Kidney epithelial cell (primary cell): ENCODE data around the gene H6PD. TPM values are rescaled to one million over a fixed set of nuclear protein-coding genes. Genes with fewer than 3 reads are reported as not detected.

Experiments
- DNase-seq: peaks from one replicate; pipeline ENCODE4 v3.0.0-alpha.2; 2010; ENCODE audit warnings: low read depth
- H3K27me3 ChIP-seq: 2 replicates; pipeline ENCODE4 v1.6.0; 2011; ENCODE audit warnings: low read length; ENCODE audit not compliant: control insufficient read depth, insufficient read depth
- H3K36me3 ChIP-seq: 2 replicates; pipeline ENCODE4 v1.5.1; 2011; ENCODE audit warnings: low read length; ENCODE audit not compliant: control insufficient read depth, insufficient read depth
- H3K4me3 ChIP-seq: 2 replicates; pipeline ENCODE4 v1.5.1; 2011; ENCODE audit warnings: low read depth, mild to moderate bottlenecking, control low read depth, low read length
- total RNA-seq: library from RNA; depleted of rRNA; stranded (reverse); fragments of >200 nt; gene quantifications from 2 replicates; pipeline ENCODE4 v1.2.3, GENCODE V29; 2015
- TF ChIP-seq, protein P1 (sequence below): IDR thresholded peaks from 2 replicates; pipeline ENCODE4 v1.5.1; 2011; ENCODE audit warnings: mild to moderate bottlenecking, moderate library complexity, low read length, control low read depth, inconsistent platforms; ENCODE audit not compliant: insufficient read depth, poor library complexity, severe bottlenecking

H6PD gene
- total RNA-seq, 1 donor from 2014 or later = 24.4 TPM

DNA sequence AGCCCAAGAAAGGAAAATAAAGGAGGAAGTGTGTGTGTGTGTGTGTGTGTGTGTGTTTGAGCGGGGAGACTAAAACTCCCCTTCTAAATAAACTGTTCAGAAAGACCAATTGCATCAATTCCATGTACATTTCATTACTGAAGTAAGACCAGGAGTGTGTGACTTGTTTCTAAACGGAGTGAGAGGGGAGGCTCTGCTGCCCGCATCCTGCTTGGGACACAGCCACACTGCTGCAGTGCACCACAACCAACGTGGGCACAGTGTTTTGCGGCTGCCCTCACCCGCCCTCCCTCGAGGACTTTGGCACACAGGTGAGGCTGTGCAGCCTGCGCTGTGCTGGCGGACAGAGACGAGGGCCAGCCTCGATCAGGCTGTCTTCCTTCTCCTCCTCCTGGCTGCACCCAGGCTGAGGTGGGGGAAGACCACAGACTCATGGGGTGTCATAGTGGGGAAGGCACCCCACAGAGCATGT, 31.0 kb upstream of the H6PD start:
- TF ChIP-seq, protein P1, sequence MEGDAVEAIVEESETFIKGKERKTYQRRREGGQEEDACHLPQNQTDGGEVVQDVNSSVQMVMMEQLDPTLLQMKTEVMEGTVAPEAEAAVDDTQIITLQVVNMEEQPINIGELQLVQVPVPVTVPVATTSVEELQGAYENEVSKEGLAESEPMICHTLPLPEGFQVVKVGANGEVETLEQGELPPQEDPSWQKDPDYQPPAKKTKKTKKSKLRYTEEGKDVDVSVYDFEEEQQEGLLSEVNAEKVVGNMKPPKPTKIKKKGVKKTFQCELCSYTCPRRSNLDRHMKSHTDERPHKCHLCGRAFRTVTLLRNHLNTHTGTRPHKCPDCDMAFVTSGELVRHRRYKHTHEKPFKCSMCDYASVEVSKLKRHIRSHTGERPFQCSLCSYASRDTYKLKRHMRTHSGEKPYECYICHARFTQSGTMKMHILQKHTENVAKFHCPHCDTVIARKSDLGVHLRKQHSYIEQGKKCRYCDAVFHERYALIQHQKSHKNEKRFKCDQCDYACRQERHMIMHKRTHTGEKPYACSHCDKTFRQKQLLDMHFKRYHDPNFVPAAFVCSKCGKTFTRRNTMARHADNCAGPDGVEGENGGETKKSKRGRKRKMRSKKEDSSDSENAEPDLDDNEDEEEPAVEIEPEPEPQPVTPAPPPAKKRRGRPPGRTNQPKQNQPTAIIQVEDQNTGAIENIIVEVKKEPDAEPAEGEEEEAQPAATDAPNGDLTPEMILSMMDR = no peak
- peaks cover 22% of the 10 kb centered on the region for H3K27me3 ChIP-seq
- no peak for DNase-seq
- no peaks in the 10 kb centered on the region for H3K36me3 ChIP-seq
- no peak overlapping the region for H3K4me3 ChIP-seq

DNA sequence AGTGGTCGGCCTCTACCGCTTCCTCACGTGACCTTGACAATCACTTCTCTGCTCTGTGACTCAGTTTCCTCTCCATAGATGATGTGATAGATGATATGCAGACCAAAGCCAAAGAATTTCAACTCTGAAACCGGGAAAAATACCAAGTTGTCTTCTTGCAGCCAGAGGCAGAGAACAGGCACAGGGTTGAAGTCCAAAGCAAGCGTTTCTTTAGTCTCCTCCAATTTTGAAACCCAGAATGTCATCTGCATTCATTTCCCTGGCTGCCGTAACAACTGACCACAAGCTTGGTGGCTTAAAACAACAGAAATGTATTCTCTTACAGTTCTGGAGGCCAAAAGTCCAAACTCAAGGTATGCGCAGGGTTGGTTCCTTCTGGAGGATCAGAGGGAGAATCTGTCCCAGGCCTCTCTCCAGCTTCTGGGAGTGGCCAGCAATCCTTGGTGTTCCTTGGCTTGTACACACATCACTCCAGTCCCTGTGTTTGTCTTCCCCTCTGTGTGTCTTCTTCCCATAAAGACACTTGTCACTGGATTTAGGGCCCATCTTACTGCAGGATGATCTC, 30.3 kb upstream of the H6PD start:
- H3K4me3 ChIP-seq = no peak overlapping the region
- TF ChIP-seq, protein P1 = no peak
- no peaks in the 10 kb centered on the region for H3K36me3 ChIP-seq
- no peak for DNase-seq
- H3K27me3 ChIP-seq = peaks cover 20% of the 10 kb centered on the region

DNA sequence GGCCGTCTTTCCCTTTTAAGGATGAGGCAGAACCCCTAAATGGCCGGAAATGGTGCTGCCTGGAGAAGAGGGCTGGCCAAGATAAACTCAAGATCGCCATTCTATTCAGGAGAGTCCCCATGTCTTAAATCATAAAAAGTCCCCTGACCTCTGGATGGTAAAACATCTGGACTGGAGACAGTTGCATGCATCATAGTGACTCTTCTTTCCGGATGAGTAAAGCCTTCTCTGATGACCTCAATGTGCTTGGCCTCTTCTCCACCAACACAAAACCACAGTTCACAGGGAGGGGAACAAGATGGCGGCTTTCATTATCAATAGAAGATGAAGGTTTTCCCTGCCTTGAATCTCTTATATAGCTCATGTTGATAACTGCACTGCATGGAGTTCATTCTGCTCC, 27.5 kb upstream of the H6PD start:
- DNase-seq = no peak
- TF ChIP-seq, protein P1 = no peak
- Histone ChIP-seq H3K27me3 (peaks cover 13% of the 10 kb centered on the region), H3K4me3 (no peak overlapping the region), H3K36me3 (no peaks in the 10 kb centered on the region)

DNA sequence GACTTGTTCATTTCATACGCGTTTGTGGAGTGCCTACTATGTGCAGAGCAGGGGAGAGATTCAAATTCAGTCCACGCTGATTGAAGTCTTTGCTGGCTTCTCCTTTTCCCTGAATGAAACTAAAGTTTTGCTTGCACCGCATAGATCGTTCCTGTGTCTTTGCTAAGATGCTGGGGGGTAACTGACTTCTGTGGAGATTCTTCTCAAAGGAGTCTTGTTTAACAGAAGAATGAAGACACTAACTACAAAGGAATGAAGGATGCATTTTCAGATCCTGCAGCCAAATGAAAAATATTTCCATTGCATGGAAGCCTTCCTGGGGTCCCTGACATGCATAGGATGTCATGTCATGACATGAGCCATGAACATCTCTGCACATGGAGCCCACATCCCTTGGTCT, 26.9 kb upstream of the H6PD start:
- DNase-seq = no peak
- H3K4me3 ChIP-seq = no peak overlapping the region

DNA sequence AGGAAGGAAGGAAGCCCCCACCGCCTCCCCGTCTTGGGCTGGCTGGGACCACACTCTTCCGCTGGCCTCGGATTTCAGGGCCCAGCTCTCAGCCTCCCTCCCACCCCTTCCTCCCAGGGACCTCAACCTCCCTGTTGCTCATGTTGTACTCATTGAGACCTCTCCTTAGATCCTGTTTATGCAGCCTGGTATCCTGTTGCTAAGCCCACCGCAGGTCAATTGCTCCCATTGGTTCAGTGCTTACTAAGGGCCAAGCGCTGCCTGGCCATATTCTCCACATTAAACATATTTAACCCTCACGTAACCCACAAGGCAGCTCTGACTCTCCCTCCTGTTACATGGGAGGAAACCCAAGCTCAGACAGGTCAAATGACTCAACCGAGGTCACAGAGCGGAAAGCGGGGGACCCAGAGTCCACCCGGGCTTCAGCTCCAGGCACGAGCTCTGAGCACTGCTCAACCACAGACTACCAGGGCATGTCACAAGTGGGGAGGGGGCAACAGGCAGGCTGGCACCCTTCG, 23.2 kb upstream of the H6PD start:
- H3K4me3 ChIP-seq = no peak overlapping the region
- TF ChIP-seq, protein P1 = no peak
- H3K36me3 ChIP-seq = no peaks in the 10 kb centered on the region
- no peak for DNase-seq
- no peaks in the 10 kb centered on the region for H3K27me3 ChIP-seq

More for the DNA sequence above, 26.9 kb upstream of the H6PD start:
- TF ChIP-seq, protein P1 = no peak
- H3K27me3 ChIP-seq = peaks cover 8% of the 10 kb centered on the region
- H3K36me3 ChIP-seq = no peaks in the 10 kb centered on the region

DNA sequence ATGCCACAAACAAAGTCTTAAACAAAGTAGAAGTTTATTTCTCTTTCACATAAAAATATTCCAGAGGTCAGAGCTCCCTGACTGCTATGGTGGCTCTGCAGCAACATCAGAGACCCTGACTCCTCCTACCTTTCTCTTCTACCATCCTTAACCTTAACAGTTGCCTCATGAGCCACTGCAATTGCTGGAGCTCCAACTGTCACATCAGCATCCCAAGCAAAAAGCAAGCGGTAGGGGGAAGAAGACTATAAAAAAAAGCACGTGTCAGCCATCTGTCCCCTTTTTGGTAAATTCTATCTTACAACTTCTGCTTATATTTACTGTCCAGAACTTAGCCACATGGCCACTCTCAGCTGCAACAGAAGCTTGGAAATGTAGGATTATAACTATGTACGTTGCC, 21.8 kb upstream of the H6PD start:
- DNase-seq = no peak
- Histone ChIP-seq H3K36me3 (no peaks in the 10 kb centered on the region), H3K4me3 (no peak overlapping the region), H3K27me3 (no peaks in the 10 kb centered on the region)
- TF ChIP-seq, protein P1 = no peak
